HCT116 (cell line): ENCODE measurements around the gene CYP2A13. TPM values are rescaled to one million over a fixed set of nuclear protein-coding genes. Genes with fewer than 3 reads are reported as not detected.
"Not testable (repeated sequence)": the region's sequence is repeated elsewhere in the genome, so short reads cannot be mapped to it uniquely, and the experiment has no call there.

ENCODE experiments used
- ATAC-seq: fragments of 200-7000 bp; cut with Tn5 transposase; 2 replicates; pipeline ENCODE4 v1.9.1; 2020; ENCODE audit warnings: mild to moderate bottlenecking, moderate library complexity
- BruUV-seq: library from RNA; stranded (reverse); fragments of 400-500 nt; replicated peaks from 2 replicates; lab custom pipeline; 2021; lab: Mats Ljungman, UMichigan
- CTCF ChIA-PET: fragments of 300-600 bp; sonication (Branson Sonifier 250); formaldehyde crosslinking; loops from one replicate; lab custom pipeline; 2021; ENCODE audit warnings: antibody characterized with exemption; lab: Charles Lee
- POLR2A ChIA-PET: fragments of 300-600, 350-600 bp; sonication (Branson Sonifier 250); formaldehyde crosslinking; loops from one replicate; lab custom pipeline; 2021; ENCODE audit warnings: antibody characterized with exemption; lab: Charles Lee
- RAD21 ChIA-PET, 2 experiments: fragments of 300-600 bp; sonication (Branson Sonifier 250); formaldehyde crosslinking; loops; one replicate each; lab custom pipeline; 2023; ENCODE audit warnings: low total read pairs in 2 of 2; ENCODE audit not compliant: uncharacterized antibody in 2 of 2, unreplicated experiment in 2 of 2, low non-redundant PET in 1 of 2; lab: Charles Lee
- DNase-seq: peaks from one replicate; pipeline ENCODE4 v3.0.0-alpha.2; 2010; ENCODE audit warnings: low read depth, low spot score
- H2AFZ ChIP-seq: fragments of 200-600 bp; shearing (Covaris generic), sonication (generic); 2 replicates; pipeline ENCODE4 v1.6.1; 2017; ENCODE audit warnings: low read depth, mixed run types, mixed read lengths, antibody characterized with exemption, low read length; ENCODE audit not compliant: poor library complexity, severe bottlenecking
- H3K27ac ChIP-seq: 2 replicates; pipeline ENCODE4 v1.5.1; 2012; ENCODE audit warnings: low read depth, low read length
- H3K27me3 ChIP-seq: fragments of 200-600 bp; sonication (generic); 2 replicates; pipeline ENCODE4 v1.6.1; 2016; ENCODE audit warnings: mixed run types, low read length, mixed read lengths; ENCODE audit not compliant: insufficient read depth
- H3K36me3 ChIP-seq, 2 experiments: fragments of 200-500 bp in 1 of 2; fragments of 200-600 bp in 1 of 2; sonication (Bioruptor generic) in 1 of 2; sonication (generic) in 1 of 2; 2 replicates each; pipeline versions ENCODE4 v1.5.1 to v1.6.1; 2014 to 2016; ENCODE audit warnings: low read length in 2 of 2, inconsistent platforms in 1 of 2, mixed read lengths in 1 of 2, mixed run types in 1 of 2; ENCODE audit not compliant: insufficient read depth in 2 of 2, control insufficient read depth in 1 of 2
- H3K4me1 ChIP-seq, 2 experiments: fragments of 200-600 bp in 1 of 2; sonication (generic) in 1 of 2; 2 replicates each; pipeline versions ENCODE4 v1.5.1 to v1.6.1; 2012 to 2017; ENCODE audit warnings: low read length in 2 of 2, inconsistent platforms in 1 of 2, mild to moderate bottlenecking in 1 of 2, mixed read lengths in 1 of 2, mixed run types in 1 of 2, moderate library complexity in 1 of 2; ENCODE audit not compliant: insufficient read depth in 2 of 2, control insufficient read depth in 1 of 2
- H3K4me2 ChIP-seq: fragments of 200-600 bp; sonication (generic); 2 replicates; pipeline ENCODE4 v1.6.1; 2017; ENCODE audit warnings: mixed run types, low read length, mixed read lengths
- H3K4me3 ChIP-seq, 2 experiments: fragments of 200-600 bp in 1 of 2; sonication (generic) in 1 of 2; replicated peaks in 1 of 2; 2 replicates each; pipeline ENCODE4 v1.5.1; 2011 to 2016; ENCODE audit warnings: low read length in 2 of 2, control low read depth in 1 of 2, low read depth in 1 of 2, mild to moderate bottlenecking in 1 of 2, mixed read lengths in 1 of 2, mixed run types in 1 of 2
- H3K79me2 ChIP-seq: fragments of 200-600 bp; sonication (generic); 2 replicates; pipeline ENCODE4 v1.6.1; 2017; ENCODE audit warnings: mild to moderate bottlenecking, mixed run types, low read length, moderate library complexity, mixed read lengths; ENCODE audit not compliant: insufficient read depth
- H3K9ac ChIP-seq: fragments of 200-600 bp; sonication (generic); 2 replicates; pipeline ENCODE4 v1.6.1; 2016; ENCODE audit warnings: low read length, mixed read lengths
- H3K9me2 ChIP-seq: fragments of 200-600 bp; sonication (generic), shearing (Covaris generic); 2 replicates; pipeline ENCODE4 v1.6.1; 2017; ENCODE audit warnings: mixed run types, mild to moderate bottlenecking, moderate library complexity; ENCODE audit not compliant: insufficient read depth
- H3K9me3 ChIP-seq, 2 experiments: fragments of 200-500 bp in 1 of 2; fragments of 200-600 bp in 1 of 2; sonication (Bioruptor generic) in 1 of 2; sonication (generic) in 1 of 2; 2 replicates each; pipeline ENCODE4 v1.6.1; 2014 to 2017; ENCODE audit warnings: low read length in 2 of 2, mixed read lengths in 2 of 2, inconsistent platforms in 1 of 2, low read depth in 1 of 2, mild to moderate bottlenecking in 1 of 2, mixed run types in 1 of 2, moderate library complexity in 1 of 2; ENCODE audit not compliant: control insufficient read depth in 1 of 2, insufficient read depth in 1 of 2
- H4K20me1 ChIP-seq: fragments of 200-600 bp; sonication (generic), shearing (Covaris generic); 2 replicates; pipeline ENCODE4 v1.6.1; 2017; ENCODE audit warnings: mixed run types, mild to moderate bottlenecking, moderate library complexity; ENCODE audit not compliant: insufficient read depth
- ATF3 ChIP-seq: IDR thresholded peaks from 2 replicates; pipeline ENCODE4 v1.6.1; 2012
- CBX3 ChIP-seq: IDR thresholded peaks from 2 replicates; pipeline ENCODE4 v1.6.1; 2012; ENCODE audit warnings: low read depth
- CEBPB ChIP-seq: IDR thresholded peaks from 2 replicates; pipeline ENCODE4 v1.6.1; 2012; ENCODE audit warnings: low read depth
- EZH2 ChIP-seq: fragments of 200-600 bp; sonication (generic); IDR thresholded peaks from 2 replicates; pipeline ENCODE4 v1.6.1; 2017; ENCODE audit warnings: antibody characterized with exemption, mixed run types
- POLR2AphosphoS5 ChIP-seq: IDR thresholded peaks from 2 replicates; pipeline ENCODE4 v1.6.1; 2011; ENCODE audit warnings: mild to moderate bottlenecking, low read depth, low read length, moderate library complexity
- RAD21 ChIP-seq: IDR thresholded peaks from 2 replicates; pipeline ENCODE4 v1.6.1; 2012; ENCODE audit warnings: low read depth, mild to moderate bottlenecking
- SIN3A ChIP-seq: IDR thresholded peaks from 2 replicates; pipeline ENCODE4 v1.6.1; 2012; ENCODE audit warnings: low read depth
- SP1 ChIP-seq: IDR thresholded peaks from 2 replicates; pipeline ENCODE4 v1.6.1; 2012; ENCODE audit warnings: low read depth
- TCF7L2 ChIP-seq: IDR thresholded peaks from 2 replicates; pipeline ENCODE4 v1.7.0; 2011; ENCODE audit warnings: borderline replicate concordance, inconsistent platforms; ENCODE audit not compliant: insufficient read depth, insufficient read length; ENCODE audit errors: extremely low read depth
- ZNF274 ChIP-seq: fragments of 200-500 bp; sonication (Bioruptor generic); IDR thresholded peaks from 2 replicates; pipeline ENCODE4 v1.6.1; 2014; ENCODE audit warnings: mild to moderate bottlenecking, low read depth, low read length, inconsistent platforms
- intact Hi-C: fragments of 100-400 bp; cut with micrococcal nuclease; formaldehyde crosslinking; loops from 2 replicates; pipeline ENCODE4 v1.10.0; 2022
- total RNA-seq: library from RNA; stranded (reverse); gene quantifications from one replicate; pipeline ENCODE4 v1.2.1, GENCODE V29; 2021; ENCODE audit not compliant: unreplicated experiment
- TF ChIP-seq, protein P1 (sequence below), 3 experiments: fragments of 200-600 bp in 1 of 3; sonication (generic) in 1 of 3; IDR thresholded peaks in 2 of 3; conservative IDR thresholded peaks in 1 of 3; 2 replicates each; pipeline ENCODE4 v1.5.1; 2012 to 2017; ENCODE audit warnings: low read depth in 2 of 3, low read length in 2 of 3, antibody characterized with exemption in 1 of 3, borderline replicate concordance in 1 of 3, control low read depth in 1 of 3, mild to moderate bottlenecking in 1 of 3, mixed read lengths in 1 of 3, mixed run types in 1 of 3, moderate library complexity in 1 of 3; ENCODE audit not compliant: insufficient read depth in 1 of 3
- TF ChIP-seq, protein P2 (sequence below): IDR thresholded peaks from 2 replicates; pipeline ENCODE4 v1.6.1; 2012; ENCODE audit warnings: low read depth

CYP2A13 gene
- total RNA-seq, 1 experiment from 2014 or later: not detected

- H3K4me1 ChIP-seq: peaks cover 0 to 13% of the 10 kb centered on the region in 2 experiments; a peak in 2 of 4 replicates
- POLR2A ChIA-PET, H3K27ac ChIP-seq, H3K79me2 ChIP-seq, H3K9me3 ChIP-seq, H3K36me3 ChIP-seq, H3K9ac ChIP-seq, BruUV-seq, H4K20me1 ChIP-seq, intact Hi-C loops, H3K27me3 ChIP-seq, H3K9me2 ChIP-seq: not testable (repeated sequence)
- H2AFZ ChIP-seq: peak overlapping the region; percentile 68
- ATAC-seq: peak; percentile 99
- TF ChIP-seq TCF7L2 (peak; percentile 20), RAD21 (peak; percentile 36; the same call in 1 of the 2 replicates)
- TF ChIP-seq, protein P1, sequence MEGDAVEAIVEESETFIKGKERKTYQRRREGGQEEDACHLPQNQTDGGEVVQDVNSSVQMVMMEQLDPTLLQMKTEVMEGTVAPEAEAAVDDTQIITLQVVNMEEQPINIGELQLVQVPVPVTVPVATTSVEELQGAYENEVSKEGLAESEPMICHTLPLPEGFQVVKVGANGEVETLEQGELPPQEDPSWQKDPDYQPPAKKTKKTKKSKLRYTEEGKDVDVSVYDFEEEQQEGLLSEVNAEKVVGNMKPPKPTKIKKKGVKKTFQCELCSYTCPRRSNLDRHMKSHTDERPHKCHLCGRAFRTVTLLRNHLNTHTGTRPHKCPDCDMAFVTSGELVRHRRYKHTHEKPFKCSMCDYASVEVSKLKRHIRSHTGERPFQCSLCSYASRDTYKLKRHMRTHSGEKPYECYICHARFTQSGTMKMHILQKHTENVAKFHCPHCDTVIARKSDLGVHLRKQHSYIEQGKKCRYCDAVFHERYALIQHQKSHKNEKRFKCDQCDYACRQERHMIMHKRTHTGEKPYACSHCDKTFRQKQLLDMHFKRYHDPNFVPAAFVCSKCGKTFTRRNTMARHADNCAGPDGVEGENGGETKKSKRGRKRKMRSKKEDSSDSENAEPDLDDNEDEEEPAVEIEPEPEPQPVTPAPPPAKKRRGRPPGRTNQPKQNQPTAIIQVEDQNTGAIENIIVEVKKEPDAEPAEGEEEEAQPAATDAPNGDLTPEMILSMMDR (IDR thresholded peaks at IDR 0.05 in 2 of 3, conservative IDR thresholded peaks at IDR 0.05 in 1 of 3; ENCODE audit: borderline replicate concordance in 1 of 3, insufficient read depth in 1 of 3, low read depth in 2 of 3, low read length in 2 of 3): peak; percentile 54 to 60 (median 58); a peak in 5 of 6 replicates
- CTCF ChIA-PET: interaction anchor here (1.1 to 1.7 kb wide), 5 partner anchors 10 to 819 kb away, joined by 3 to 5 read pairs (median 3); no protein-coding TSS in a partner anchor
- peak overlapping the region; percentile 64 for H3K4me2 ChIP-seq
- RAD21 ChIA-PET: interaction anchor here in 1 of 2 experiments (1.2 kb wide), 1 partner anchor 16 kb away, joined by 6 read pairs; no protein-coding TSS in a partner anchor
- H3K4me3 ChIP-seq: peak overlapping the region; percentile 25 to 28
- peak; percentile 33 for DNase-seq
Observed at GRCh38 chr19:41127801-41128300, 39.6 kb downstream of the CYP2A13 start.

DNA sequence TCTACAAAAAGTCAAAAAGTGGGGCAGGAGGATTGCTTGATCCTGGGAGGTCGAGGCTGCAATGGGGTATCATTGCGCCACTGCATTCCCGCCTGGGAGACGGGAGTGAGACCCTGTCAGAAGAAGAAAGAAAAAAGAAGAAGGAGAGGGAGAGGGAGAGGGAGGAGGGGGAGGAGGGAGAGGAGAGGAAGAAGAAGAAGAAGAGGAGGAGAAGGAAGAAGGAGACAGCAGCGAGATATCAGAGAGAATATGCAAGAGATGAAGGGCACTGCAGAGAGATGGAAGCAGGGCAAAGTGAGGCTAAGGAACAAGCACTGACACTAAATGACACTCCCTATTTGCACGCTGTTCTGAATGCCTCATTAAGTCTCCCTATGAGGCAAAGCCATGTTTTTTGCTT, 40.4 kb downstream of the CYP2A13 start:
- BruUV-seq: no TSS peak
- 0 out of 2 replicates have a peak overlapping the region, but pooled peaks have one; percentile 64 for H3K4me2 ChIP-seq
- POLR2A ChIA-PET: interaction anchor here (0.7 kb wide), 1 partner anchor 309 kb away, joined by 3 read pairs; no protein-coding TSS in a partner anchor
- ATAC-seq (no peak), DNase-seq (no peak)
- H2AFZ ChIP-seq: no peak overlapping the region
- no peaks in the 10 kb centered on the region for H3K9me2 ChIP-seq
- H3K4me1 ChIP-seq: peaks cover 6 to 18% of the 10 kb centered on the region in 2 experiments; a peak in 2 of 4 replicates
- no peaks in the 10 kb centered on the region for H3K79me2 ChIP-seq
- H3K9ac ChIP-seq: no peak overlapping the region
- RAD21 ChIA-PET: no interaction called here
- CTCF ChIA-PET: interaction anchor here (1.2 kb wide), 1 partner anchor 18 kb away, joined by 5 read pairs; no protein-coding TSS in a partner anchor
- no peaks in the 10 kb centered on the region for H4K20me1 ChIP-seq
- peaks cover 6% of the 10 kb centered on the region; the same call in 1 of the 2 replicates for H3K27me3 ChIP-seq
- H3K4me3 ChIP-seq: no peak overlapping the region
- TF ChIP-seq CBX3 (no peak), ATF3 (no peak), ZNF274 (no peak), RAD21 (no peak), EZH2 (no peak), POLR2AphosphoS5 (no peak), SP1 (no peak), CEBPB (no peak), SIN3A (no peak)
- TF ChIP-seq, protein P2, sequence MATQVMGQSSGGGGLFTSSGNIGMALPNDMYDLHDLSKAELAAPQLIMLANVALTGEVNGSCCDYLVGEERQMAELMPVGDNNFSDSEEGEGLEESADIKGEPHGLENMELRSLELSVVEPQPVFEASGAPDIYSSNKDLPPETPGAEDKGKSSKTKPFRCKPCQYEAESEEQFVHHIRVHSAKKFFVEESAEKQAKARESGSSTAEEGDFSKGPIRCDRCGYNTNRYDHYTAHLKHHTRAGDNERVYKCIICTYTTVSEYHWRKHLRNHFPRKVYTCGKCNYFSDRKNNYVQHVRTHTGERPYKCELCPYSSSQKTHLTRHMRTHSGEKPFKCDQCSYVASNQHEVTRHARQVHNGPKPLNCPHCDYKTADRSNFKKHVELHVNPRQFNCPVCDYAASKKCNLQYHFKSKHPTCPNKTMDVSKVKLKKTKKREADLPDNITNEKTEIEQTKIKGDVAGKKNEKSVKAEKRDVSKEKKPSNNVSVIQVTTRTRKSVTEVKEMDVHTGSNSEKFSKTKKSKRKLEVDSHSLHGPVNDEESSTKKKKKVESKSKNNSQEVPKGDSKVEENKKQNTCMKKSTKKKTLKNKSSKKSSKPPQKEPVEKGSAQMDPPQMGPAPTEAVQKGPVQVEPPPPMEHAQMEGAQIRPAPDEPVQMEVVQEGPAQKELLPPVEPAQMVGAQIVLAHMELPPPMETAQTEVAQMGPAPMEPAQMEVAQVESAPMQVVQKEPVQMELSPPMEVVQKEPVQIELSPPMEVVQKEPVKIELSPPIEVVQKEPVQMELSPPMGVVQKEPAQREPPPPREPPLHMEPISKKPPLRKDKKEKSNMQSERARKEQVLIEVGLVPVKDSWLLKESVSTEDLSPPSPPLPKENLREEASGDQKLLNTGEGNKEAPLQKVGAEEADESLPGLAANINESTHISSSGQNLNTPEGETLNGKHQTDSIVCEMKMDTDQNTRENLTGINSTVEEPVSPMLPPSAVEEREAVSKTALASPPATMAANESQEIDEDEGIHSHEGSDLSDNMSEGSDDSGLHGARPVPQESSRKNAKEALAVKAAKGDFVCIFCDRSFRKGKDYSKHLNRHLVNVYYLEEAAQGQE: no peak
- no peaks in the 10 kb centered on the region for H3K36me3 ChIP-seq
- H3K27ac ChIP-seq: no peak overlapping the region
- H3K9me3 ChIP-seq: no peaks in the 10 kb centered on the region
- intact Hi-C loops: no loop called here
